ENCODE data around the gene PCDHGA3. TPM values are rescaled to one million over a fixed set of nuclear protein-coding genes. Genes with fewer than 3 reads are reported as not detected.

Gene PCDHGA3
- polyA plus RNA-seq, 1 of the 3 experiments (the other 2 are of a cell fraction), result 0.33 TPM

- Histone ChIP-seq H3K36me3 (replicated peaks in 1 of 2; ENCODE audit: control insufficient read depth in 1 of 2, insufficient read depth in 2 of 2, low read length in 1 of 2) (peaks cover 24 to 50% of the 10 kb centered on the region in 2 experiments), H4K20me1 (ENCODE audit: insufficient read depth) (0 out of 2 replicates have a peak, but pooled peaks cover 3% of the 10 kb centered on the region), H3K9me2 (no peaks in the 10 kb centered on the region), H3K9ac (peak overlapping the region; percentile 89; the same call in 1 of the 2 replicates), H3K79me2 (ENCODE audit: insufficient read depth) (peaks cover 53% of the 10 kb centered on the region), H2AFZ (ENCODE audit: low read depth) (no peak overlapping the region), H3K27me3 (ENCODE audit: insufficient read depth) (no peaks in the 10 kb centered on the region), H3K9me3 (peaks cover 36% of the 10 kb centered on the region), H3F3A (replicated peaks; ENCODE audit: insufficient read depth) (peaks cover 17% of the 10 kb centered on the region), H3K4me2 (peak overlapping the region; percentile 58; the same call in 1 of the 2 replicates), H3K4me1 (ENCODE audit: control insufficient read depth in 1 of 2, insufficient read depth in 2 of 2, low read depth in 1 of 2, low read length in 1 of 2) (no peaks in the 10 kb centered on the region; a peak in 1 of 4 replicates), H3K27ac (ENCODE audit: low read depth in 2 of 2, low read length in 1 of 2) (peak overlapping the region in 1 of 2 experiments; percentile 96; a peak in 1 of 4 replicates), H3K4me3 (ENCODE audit: low read depth in 2 of 2, low read length in 1 of 2) (peak overlapping the region; percentile 80 to 92)
- POLR2A ChIA-PET, result interaction anchor here (1.2 to 1.8 kb wide), 4 partner anchors 137 to 244 kb away, joined by 4 to 16 read pairs (median 7); partner anchors contain the start of gene PCDHB16
- no peak for DNase-seq
- 60% methylated on average over 5 of the region's 5 CpGs for WGBS (ENCODE audit: low lambda C conversion rate)
- CTCF ChIA-PET, result interaction anchor here (0.7 to 5.4 kb wide), 37 partner anchors 10 to 762 kb away, joined by 3 to 36 read pairs (median 4); partner anchors contain the start of genes PCDHB14, PCDHB15, PCDHB6 and PCDHGA1
- TF ChIP-seq TEAD4 (IDR thresholded peaks at IDR 0.05; ENCODE audit: borderline replicate concordance, insufficient read depth) (no peak), FOXM1 (IDR thresholded peaks at IDR 0.05; ENCODE audit: low read depth) (no peak), IRF3 (IDR thresholded peaks at IDR 0.05; ENCODE audit: low read depth, low read length) (no peak), JUND (IDR thresholded peaks at IDR 0.05) (no peak)
Observed at GRCh38 chr5:141319699-141320098, 23.9 kb upstream of the PCDHGA3 start.

- 0 out of 2 replicates have a peak, but pooled peaks cover 3% of the 10 kb centered on the region for H4K20me1 ChIP-seq (ENCODE audit: insufficient read depth)
- H3K27ac ChIP-seq (ENCODE audit: low read depth in 2 of 2, low read length in 1 of 2), result peak within 1 kb of the TSS; percentile 96 to 98
- no peaks in the 10 kb centered on the region; a peak in 1 of 4 replicates for H3K4me1 ChIP-seq (ENCODE audit: control insufficient read depth in 1 of 2, insufficient read depth in 2 of 2, low read depth in 1 of 2, low read length in 1 of 2)
- H3K27me3 ChIP-seq (ENCODE audit: insufficient read depth), result no peaks in the 10 kb centered on the region
- peak within 1 kb of the TSS; percentile 97 for H2AFZ ChIP-seq (ENCODE audit: low read depth)
- H3K4me3 ChIP-seq (ENCODE audit: low read depth in 2 of 2, low read length in 1 of 2), result peak within 1 kb of the TSS; percentile 80 to 92
- DNase-seq, result peak; percentile 94
- peak within 1 kb of the TSS; percentile 58 for H3K4me2 ChIP-seq
- WGBS (ENCODE audit: low lambda C conversion rate), result 2% methylated on average over 62 of the region's 67 CpGs
- peak within 1 kb of the TSS; percentile 89 for H3K9ac ChIP-seq
- peaks cover 24 to 42% of the 10 kb centered on the region in 2 experiments for H3K36me3 ChIP-seq (replicated peaks in 1 of 2; ENCODE audit: control insufficient read depth in 1 of 2, insufficient read depth in 2 of 2, low read length in 1 of 2)
- H3K79me2 ChIP-seq (ENCODE audit: insufficient read depth), result peaks cover 46% of the 10 kb centered on the region
- no peaks in the 10 kb centered on the region for H3K9me2 ChIP-seq
- ChIA-PET CTCF (interaction anchor here (0.6 to 5.4 kb wide), 42 partner anchors 9 to 763 kb away, joined by 3 to 36 read pairs (median 4); partner anchors contain the start of genes PCDHB11, PCDHB14, PCDHB15 and PCDHB16), POLR2A (interaction anchor here (0.7 to 1.8 kb wide), 9 partner anchors 15 to 271 kb away, joined by 3 to 16 read pairs (median 4); partner anchors contain the start of genes PCDHB16 and PCDHGA7)
- peaks cover 32% of the 10 kb centered on the region for H3K9me3 ChIP-seq
- H3F3A ChIP-seq (replicated peaks; ENCODE audit: insufficient read depth), result peaks cover 13% of the 10 kb centered on the region
- TF ChIP-seq PBX3 (IDR thresholded peaks at IDR 0.05) (peak; percentile 99), FOXM1 (IDR thresholded peaks at IDR 0.05; ENCODE audit: low read depth) (no peak), FOXJ3 (CRISPR knock-in tag; IDR thresholded peaks at IDR 0.05) (no peak), RCOR1 (IDR thresholded peaks at IDR 0.05; ENCODE audit: low read length) (no peak), EZH2phosphoT487 (IDR thresholded peaks at IDR 0.05; ENCODE audit: borderline replicate concordance, low read depth) (no peak), YY1 (IDR thresholded peaks at IDR 0.05; ENCODE audit: low read depth) (peak; percentile 92), RXRA (IDR thresholded peaks at IDR 0.05; ENCODE audit: borderline replicate concordance, low read depth) (no peak), SIN3A (IDR thresholded peaks at IDR 0.05; ENCODE audit: borderline replicate concordance, low read depth, low read length) (peak; percentile 61; the same call in 1 of the 2 replicates), NFIC (IDR thresholded peaks at IDR 0.05; ENCODE audit: borderline replicate concordance) (no peak), TEAD4 (IDR thresholded peaks at IDR 0.05; ENCODE audit: borderline replicate concordance, insufficient read depth) (no peak), REST (IDR thresholded peaks at IDR 0.05; ENCODE audit: low read depth, low read length) (no peak), JUND (IDR thresholded peaks at IDR 0.05) (no peak), SMC3 (IDR thresholded peaks at IDR 0.05; ENCODE audit: low read depth, low read length) (peak; percentile 27; the same call in 1 of the 2 replicates), USF1 (IDR thresholded peaks at IDR 0.05; ENCODE audit: borderline replicate concordance, low read depth) (no peak)
Observed at GRCh38 chr5:141320225-141321169, 23.1 kb upstream of the PCDHGA3 start, which contains the start of gene TAF7. Gene TAF7, minus strand, starts transcription at chr5:141320784. Its CDS starts 740 bp downstream, at chr5:141320044.

Measured in SK-N-SH (cell line).